Measurements from ENCODE around the gene CLASP1.

Gene CLASP1

GRCh38 chr2:121529439-121530211 is 119.6 kb downstream of the CLASP1 start:
- Mint-ChIP-seq H3K9me3 (no peaks in the 10 kb centered on the region), H3K4me3 (peak overlapping the region; percentile 91), H3K27me3 (no peaks in the 10 kb centered on the region), H3K36me3 (peaks cover 2% of the 10 kb centered on the region), H3K4me1 (peaks cover 46% of the 10 kb centered on the region), H3K27ac (peak overlapping the region; percentile 96)

GRCh38 chr2:121527009-121527682 is 122.1 kb downstream of the CLASP1 start:
- H3K36me3 Mint-ChIP-seq = peaks cover 3% of the 10 kb centered on the region
- no peaks in the 10 kb centered on the region for H3K27me3 Mint-ChIP-seq
- peak overlapping the region; percentile 13 for H3K4me3 Mint-ChIP-seq
- H3K4me1 Mint-ChIP-seq = peaks cover 34% of the 10 kb centered on the region
- H3K27ac Mint-ChIP-seq = peak overlapping the region; percentile 66
- H3K9me3 Mint-ChIP-seq = no peaks in the 10 kb centered on the region

GRCh38 chr2:121524685-121525425 is 124.4 kb downstream of the CLASP1 start:
- Mint-ChIP-seq H3K9me3 (no peaks in the 10 kb centered on the region), H3K27ac (peak overlapping the region; percentile 53), H3K27me3 (no peaks in the 10 kb centered on the region), H3K4me1 (peaks cover 25% of the 10 kb centered on the region), H3K36me3 (peaks cover 3% of the 10 kb centered on the region), H3K4me3 (no peak overlapping the region)

GRCh38 chr2:121521359-121521758 is 127.9 kb downstream of the CLASP1 start:
- H3K36me3 Mint-ChIP-seq = peaks cover 5% of the 10 kb centered on the region
- no peaks in the 10 kb centered on the region for H3K9me3 Mint-ChIP-seq
- H3K27me3 Mint-ChIP-seq = no peaks in the 10 kb centered on the region
- no peak overlapping the region for H3K27ac Mint-ChIP-seq
- H3K4me1 Mint-ChIP-seq = no peaks in the 10 kb centered on the region
- no peak overlapping the region for H3K4me3 Mint-ChIP-seq

- Mint-ChIP-seq H3K27ac (no peak overlapping the region), H3K27me3 (no peaks in the 10 kb centered on the region), H3K36me3 (peaks cover 8% of the 10 kb centered on the region), H3K4me1 (no peaks in the 10 kb centered on the region), H3K9me3 (no peaks in the 10 kb centered on the region), H3K4me3 (no peak overlapping the region)
Observed at GRCh38 chr2:121520641-121520994, 128.6 kb downstream of the CLASP1 start.

- Mint-ChIP-seq H3K4me3 (no peak overlapping the region), H3K4me1 (no peaks in the 10 kb centered on the region), H3K36me3 (peaks cover 9% of the 10 kb centered on the region), H3K9me3 (no peaks in the 10 kb centered on the region), H3K27ac (no peak overlapping the region), H3K27me3 (no peaks in the 10 kb centered on the region)
Observed at GRCh38 chr2:121519732-121520640, 129.3 kb downstream of the CLASP1 start.

GRCh38 chr2:121519153-121519552 is 130.1 kb downstream of the CLASP1 start:
- Mint-ChIP-seq H3K36me3 (peaks cover 13% of the 10 kb centered on the region), H3K9me3 (no peaks in the 10 kb centered on the region), H3K27ac (no peak overlapping the region), H3K27me3 (no peaks in the 10 kb centered on the region), H3K4me1 (no peaks in the 10 kb centered on the region), H3K4me3 (no peak overlapping the region)

- Mint-ChIP-seq H3K27ac (peak overlapping the region; percentile 55), H3K4me1 (peaks cover 13% of the 10 kb centered on the region), H3K36me3 (peaks cover 35% of the 10 kb centered on the region), H3K4me3 (no peak overlapping the region), H3K27me3 (no peaks in the 10 kb centered on the region), H3K9me3 (peaks cover 5% of the 10 kb centered on the region)
Observed at GRCh38 chr2:121513597-121514333, 135.5 kb downstream of the CLASP1 start.

GRCh38 chr2:121510857-121511256 is 138.4 kb downstream of the CLASP1 start:
- Mint-ChIP-seq H3K36me3 (peaks cover 43% of the 10 kb centered on the region), H3K4me3 (no peak overlapping the region), H3K27ac (no peak overlapping the region), H3K9me3 (peaks cover 5% of the 10 kb centered on the region), H3K27me3 (no peaks in the 10 kb centered on the region), H3K4me1 (peaks cover 30% of the 10 kb centered on the region)

- Mint-ChIP-seq H3K9me3 (peaks cover 5% of the 10 kb centered on the region), H3K36me3 (peaks cover 42% of the 10 kb centered on the region), H3K27ac (no peak overlapping the region), H3K4me1 (peaks cover 39% of the 10 kb centered on the region), H3K4me3 (no peak overlapping the region), H3K27me3 (no peaks in the 10 kb centered on the region)
Observed at GRCh38 chr2:121506621-121507020, 142.6 kb downstream of the CLASP1 start.

- Mint-ChIP-seq H3K36me3 (peaks cover 45% of the 10 kb centered on the region), H3K27me3 (no peaks in the 10 kb centered on the region), H3K27ac (no peak overlapping the region), H3K4me3 (no peak overlapping the region), H3K9me3 (peaks cover 3% of the 10 kb centered on the region), H3K4me1 (peaks cover 37% of the 10 kb centered on the region)
Observed at GRCh38 chr2:121505986-121506586, 143.2 kb downstream of the CLASP1 start.

GRCh38 chr2:121505005-121505404 is 144.3 kb downstream of the CLASP1 start:
- Mint-ChIP-seq H3K27ac (no peak overlapping the region), H3K9me3 (peaks cover 2% of the 10 kb centered on the region), H3K27me3 (no peaks in the 10 kb centered on the region)

GRCh38 chr2:121504316-121504715 is 144.9 kb downstream of the CLASP1 start:
- Mint-ChIP-seq H3K36me3 (peaks cover 43% of the 10 kb centered on the region), H3K27ac (peak overlapping the region; percentile 16), H3K4me1 (peaks cover 34% of the 10 kb centered on the region)

More at GRCh38 chr2:121505005-121505404, 144.3 kb downstream of the CLASP1 start:
- H3K36me3 Mint-ChIP-seq = peaks cover 43% of the 10 kb centered on the region
- H3K4me1 Mint-ChIP-seq = peaks cover 31% of the 10 kb centered on the region
- no peak overlapping the region for H3K4me3 Mint-ChIP-seq

GRCh38 chr2:121502781-121503180 is 146.5 kb downstream of the CLASP1 start:
- Mint-ChIP-seq H3K9me3 (peaks cover 5% of the 10 kb centered on the region), H3K27ac (no peak overlapping the region), H3K4me3 (no peak overlapping the region), H3K4me1 (peaks cover 34% of the 10 kb centered on the region), H3K27me3 (no peaks in the 10 kb centered on the region), H3K36me3 (peaks cover 37% of the 10 kb centered on the region)

More at GRCh38 chr2:121504316-121504715, 144.9 kb downstream of the CLASP1 start:
- no peaks in the 10 kb centered on the region for H3K27me3 Mint-ChIP-seq
- peaks cover 5% of the 10 kb centered on the region for H3K9me3 Mint-ChIP-seq
- H3K4me3 Mint-ChIP-seq = no peak overlapping the region

Measured in activated naive CD4-positive, alpha-beta T cell treated with anti-CD3 and anti-CD28 coated beads, Interleukin-2, amount 50 U/mL, for 24 hours (primary cell).